Globus pallidus (tissue), 1 donor: ENCODE results near the gene FAM32A.
"Not testable (repeated sequence)": the region's sequence is repeated elsewhere in the genome, so short reads cannot be mapped to it uniquely, and the experiment has no call there.

Experiments used
- DNase-seq: peaks from one replicate; pipeline ENCODE4 v3.0.0-alpha.2; 2015; ENCODE audit warnings: low spot score

Gene FAM32A

DNA sequence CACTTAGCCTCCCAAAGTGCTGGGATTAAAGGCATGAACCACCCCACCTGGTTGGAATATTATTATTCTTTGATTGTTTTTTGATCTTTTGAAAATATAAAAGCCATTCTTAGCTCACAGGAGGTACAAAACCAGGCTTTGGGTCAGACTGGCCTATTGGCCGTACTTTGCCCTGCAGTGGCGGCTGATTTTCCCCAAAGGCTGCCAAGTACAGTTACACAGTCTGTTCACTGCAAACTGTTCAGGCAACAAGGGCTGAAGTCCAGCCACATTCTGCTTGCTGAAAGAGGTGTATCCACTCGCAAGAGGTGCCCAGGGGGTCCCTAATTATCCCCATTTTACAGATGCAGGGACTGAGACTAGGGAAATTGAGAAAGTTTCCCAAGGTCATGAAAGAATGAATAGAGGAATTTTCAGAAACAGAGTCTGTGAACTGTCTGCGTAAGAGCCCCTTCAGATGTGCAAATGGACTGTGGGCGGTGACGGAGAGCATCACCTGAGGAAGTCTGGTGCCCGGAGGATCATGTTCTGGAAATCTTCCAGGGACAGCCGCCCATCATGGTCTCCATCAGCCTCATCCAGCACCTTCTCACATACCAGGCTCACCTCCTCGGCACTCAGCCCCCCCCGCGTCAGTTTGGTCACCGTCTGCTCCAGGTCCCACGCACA is 20.9 kb upstream of the FAM32A start:
- DNase-seq: no peak

DNA sequence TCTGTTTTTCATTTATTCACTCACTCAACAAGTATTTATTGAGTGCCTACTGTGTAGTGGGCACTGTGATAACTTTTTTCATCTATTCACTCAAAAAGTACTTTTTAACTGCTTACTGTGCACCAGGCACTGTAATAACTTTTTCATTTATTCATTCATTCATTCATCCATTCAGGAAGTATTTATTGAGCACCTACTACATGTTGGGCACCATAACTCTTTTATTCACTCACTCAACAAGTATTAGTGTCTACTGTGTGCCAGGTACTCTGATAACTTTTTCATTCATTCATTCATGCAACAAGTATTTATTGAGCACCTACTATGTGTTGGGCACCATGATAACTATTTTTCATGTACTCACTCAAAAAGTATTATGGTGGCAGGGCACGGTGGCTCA is 18.8 kb upstream of the FAM32A start:
- DNase-seq: no peak

DNA sequence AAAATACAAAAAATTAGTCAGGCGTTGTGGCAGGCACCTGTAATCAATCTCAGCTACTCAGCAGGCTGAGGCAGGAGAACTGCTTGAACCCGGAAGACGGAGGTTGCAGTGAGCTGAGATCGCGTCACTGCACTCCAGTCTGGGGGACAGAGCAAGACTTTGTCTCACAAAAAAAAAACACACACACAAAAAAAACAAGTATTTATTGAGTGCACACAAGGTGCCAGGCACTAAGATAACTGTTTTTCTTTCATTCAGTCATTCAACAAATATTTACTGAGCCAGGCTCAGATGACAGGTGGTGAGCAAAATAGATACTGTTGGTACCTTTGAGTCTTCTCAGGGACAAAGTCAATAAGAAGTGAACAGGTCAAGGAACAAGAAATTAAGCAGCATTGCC is 18.2 kb upstream of the FAM32A start:
- DNase-seq: no peak

DNA sequence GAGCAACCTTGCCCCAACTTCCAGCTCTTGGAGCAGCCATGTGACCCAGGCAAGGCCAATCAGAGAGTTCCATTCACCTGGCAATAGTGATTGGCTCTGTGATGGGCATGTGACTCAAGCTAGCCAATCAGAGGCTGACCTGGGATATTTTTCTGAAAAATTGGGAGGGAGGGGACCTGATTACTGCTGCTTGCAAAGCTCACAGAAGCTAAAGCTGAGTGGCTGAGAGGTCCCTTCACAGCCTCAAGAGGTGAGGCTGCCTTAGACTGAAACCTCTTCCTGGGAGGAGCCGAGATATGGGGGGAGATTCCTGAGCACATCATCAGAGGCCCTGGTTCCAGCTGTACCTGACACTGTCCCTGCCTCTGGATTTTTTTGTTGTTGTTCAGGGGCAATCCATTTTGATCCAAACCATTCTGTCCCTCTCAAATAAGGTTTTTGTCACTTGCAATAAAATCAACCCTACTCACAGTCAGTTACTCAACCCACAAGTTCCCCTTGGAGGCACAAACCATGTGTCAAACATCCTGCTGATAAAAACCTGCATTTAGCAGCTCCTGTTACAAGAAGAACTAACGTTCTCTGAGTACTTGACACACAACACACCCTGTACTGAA is 16.6 kb upstream of the FAM32A start:
- no peak for DNase-seq

DNA sequence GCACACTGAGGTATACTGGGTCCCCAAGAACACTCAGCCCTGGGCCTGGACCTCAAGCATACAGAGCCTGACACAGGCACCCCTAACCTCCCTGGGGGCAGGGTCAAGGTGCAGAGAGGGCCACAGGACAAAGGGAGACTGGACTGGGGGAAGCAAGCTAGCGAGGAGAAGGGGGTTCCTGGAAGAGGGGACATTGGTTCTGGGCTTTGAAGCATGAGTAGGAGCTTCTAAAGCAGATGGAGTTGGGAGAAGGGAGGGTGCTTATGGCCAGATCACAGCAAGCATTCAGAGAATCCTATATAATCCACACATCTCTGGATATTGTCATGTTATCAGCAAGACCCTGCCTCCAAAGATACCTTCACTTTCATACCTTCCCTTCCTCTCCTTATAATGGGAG is 15.1 kb upstream of the FAM32A start:
- no peak for DNase-seq

DNA sequence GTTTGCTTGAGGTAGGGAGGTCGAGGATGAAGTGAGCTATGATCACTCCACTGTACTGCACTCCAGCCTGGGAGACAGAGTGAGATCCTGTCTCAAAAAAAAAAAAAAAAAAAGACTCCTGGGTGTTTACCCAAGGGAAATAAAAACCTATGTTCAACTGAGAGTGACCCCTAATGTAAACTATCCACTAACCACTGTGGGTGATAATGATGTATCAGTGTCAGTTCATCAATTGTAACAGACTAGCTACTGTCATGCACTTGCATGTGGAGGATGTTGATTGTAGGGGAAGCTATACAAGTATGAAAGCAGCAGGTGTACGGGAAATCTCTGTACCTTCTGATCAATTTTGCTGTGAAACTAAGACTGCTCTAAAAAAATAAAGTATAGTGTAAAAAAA is 9.3 kb upstream of the FAM32A start:
- no peak for DNase-seq

DNA sequence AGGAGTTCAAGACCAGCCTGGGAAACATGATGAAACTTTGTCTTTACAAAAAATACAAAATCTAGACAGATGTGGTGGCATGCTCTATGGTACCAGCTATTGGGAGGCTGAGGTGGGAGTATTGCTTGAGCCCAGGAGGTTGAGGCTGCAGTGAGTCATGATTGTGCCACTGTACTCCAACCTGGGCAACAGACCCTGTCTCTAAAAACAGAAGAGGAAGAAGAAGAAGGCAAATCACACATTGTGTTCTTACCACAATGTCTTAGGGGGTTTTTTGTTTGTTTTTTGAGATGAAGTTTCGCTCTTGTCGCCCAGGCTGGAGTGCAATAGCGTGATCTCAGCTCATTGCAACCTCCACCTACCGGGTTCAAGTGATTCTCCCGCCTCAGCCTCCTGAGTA is 6.3 kb upstream of the FAM32A start:
- DNase-seq: not testable (repeated sequence)

DNA sequence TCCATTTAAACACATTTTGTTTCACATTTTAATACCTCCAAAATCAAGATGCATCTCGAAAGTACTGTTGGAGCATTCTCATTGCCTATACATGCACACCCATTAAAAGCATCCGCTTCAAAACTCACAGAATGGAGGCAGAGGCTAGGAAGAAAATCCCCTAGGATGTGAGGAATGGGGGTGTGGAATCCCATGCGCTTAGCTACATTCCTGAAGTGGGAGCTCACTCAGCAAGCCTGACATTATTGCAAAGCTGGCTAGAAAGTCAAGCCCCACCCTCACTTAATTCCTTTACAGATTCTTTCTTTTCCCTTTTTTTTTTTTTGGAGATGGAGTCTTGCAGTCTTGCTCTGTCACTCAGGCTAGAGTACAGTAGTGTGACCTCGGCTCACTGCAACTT is 4.6 kb upstream of the FAM32A start:
- no peak for DNase-seq

DNA sequence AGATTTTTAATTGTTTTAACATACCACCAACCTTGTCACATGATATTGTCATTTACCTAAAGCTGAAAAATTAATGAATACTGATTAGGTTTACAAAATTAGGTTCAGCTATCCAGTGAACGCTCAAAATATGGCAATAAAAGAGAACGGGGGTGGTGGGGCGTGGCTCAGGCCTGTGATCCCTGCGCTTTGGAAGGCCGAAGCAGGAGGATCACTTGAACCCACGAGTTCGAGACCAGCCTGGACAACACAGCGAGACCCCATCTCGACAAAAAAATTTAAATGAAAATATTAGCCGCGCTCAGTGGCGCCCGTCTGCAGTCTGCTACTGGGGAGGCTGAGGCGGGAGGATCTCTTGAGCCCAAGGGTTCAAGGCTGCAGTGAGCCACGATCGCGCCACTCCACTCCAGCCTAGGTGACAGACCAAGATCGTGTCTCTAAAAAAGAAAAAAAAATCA is 516 bp upstream of the FAM32A start:
- no peak for DNase-seq

DNA sequence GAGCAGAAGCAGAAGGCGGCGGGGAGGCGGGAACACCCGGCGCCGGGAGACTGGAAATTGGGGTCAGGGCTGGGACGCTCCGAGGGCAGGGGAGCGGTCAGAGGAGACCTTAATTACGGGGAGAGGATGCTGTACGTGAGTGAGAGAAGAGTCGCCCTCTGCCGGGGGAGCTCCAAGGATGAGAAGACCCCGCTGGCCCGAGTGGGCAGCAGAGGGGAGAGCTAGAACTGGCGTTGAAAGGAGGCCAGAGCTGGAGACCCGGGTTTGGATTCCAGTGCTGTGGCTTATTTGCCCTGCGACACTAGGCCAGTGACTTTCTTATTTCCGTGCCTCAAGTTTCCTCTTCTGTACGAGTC is 536 bp downstream of the FAM32A start:
- DNase-seq: peak; percentile 26

DNA sequence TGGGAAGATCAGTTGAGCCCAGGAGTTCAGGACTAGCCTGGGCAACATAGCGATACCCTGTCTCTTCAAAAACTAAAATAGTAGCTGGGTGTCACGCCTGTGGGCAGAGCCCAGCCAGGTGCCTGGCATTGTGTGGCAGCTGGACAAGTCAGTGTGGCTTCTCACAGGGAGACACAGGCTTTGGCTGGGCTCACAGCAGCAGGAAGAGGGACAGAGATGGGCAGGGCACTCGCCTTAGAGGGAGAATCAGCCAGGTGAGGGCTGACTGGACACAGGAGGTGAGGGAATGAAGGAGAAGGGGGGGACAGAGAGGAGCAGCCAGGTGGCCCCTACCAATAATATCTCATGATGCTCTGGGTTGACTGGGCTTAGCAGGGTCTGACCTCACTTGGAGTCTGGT is 3.3 kb downstream of the FAM32A start:
- no peak for DNase-seq

DNA sequence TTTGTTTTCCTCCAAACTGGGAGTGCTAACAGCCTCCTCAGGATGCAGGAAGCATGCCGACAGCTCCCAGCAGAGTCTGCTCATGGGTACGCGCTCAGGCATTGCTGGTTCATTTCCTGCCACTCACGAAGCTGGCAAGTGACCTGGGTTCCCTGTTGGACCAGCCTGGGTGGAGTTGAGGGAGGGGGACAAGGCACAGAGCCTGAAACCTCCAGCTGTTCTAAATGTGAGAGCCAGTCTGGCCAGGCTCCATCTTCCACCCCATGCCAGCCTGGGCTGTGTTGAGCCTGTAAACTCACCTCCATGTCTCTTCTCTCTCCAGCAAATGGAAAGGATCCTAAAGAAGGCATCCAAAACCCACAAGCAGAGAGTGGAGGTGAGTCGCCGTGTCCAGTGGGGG is 5.0 kb downstream of the FAM32A start:
- DNase-seq: no peak

DNA sequence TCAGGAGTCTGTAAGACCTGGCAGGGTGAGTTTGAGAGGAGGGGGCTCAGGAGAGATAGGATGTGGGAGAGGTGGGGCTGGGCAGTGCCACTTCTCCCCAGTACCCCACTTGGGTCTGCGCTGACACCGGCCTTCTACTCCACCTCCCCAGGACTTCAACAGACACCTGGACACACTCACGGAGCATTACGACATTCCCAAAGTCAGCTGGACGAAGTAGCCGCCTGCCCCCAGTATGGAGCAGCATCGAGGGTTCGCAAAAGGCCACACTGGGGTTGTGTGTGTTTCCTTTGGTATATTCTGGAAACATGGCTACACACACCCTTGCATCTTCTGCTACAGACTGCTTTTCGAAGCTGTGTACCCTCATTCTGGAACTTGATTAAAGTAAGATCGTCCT is 5.5 kb downstream of the FAM32A start:
- DNase-seq: no peak

DNA sequence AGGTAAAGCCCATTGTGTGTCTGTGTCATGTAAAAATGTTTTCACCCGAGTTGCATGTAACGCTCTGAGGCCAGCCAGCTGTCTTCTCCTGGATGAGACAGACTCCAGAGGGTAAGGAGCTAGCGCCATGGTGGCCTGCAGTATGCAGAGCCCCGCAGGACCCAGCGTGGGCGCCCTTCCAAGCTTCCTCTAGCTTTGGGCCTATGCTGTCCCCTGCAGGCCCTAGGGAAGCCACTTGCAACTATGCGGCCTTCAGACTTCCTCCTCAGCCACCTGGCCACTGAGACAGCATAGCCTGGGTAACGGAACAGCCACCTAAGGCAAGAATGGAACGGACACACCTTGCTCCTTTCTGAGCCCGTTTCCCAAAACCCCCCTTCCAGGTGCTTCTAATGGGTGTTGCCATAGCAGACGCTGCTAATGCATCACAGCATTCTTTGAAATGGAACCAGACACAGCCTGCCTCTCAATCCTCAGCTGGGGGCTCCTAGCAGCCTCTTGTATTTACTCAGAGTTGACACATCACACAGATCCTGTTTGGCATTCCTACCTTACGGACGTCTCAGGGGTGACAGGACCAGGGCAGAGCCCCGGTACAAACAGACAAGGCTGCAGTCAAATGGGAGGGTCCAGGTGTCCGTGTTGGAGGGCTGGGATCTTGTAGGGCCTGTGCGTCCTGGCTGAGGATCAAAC is 6.2 kb downstream of the FAM32A start:
- no peak for DNase-seq

DNA sequence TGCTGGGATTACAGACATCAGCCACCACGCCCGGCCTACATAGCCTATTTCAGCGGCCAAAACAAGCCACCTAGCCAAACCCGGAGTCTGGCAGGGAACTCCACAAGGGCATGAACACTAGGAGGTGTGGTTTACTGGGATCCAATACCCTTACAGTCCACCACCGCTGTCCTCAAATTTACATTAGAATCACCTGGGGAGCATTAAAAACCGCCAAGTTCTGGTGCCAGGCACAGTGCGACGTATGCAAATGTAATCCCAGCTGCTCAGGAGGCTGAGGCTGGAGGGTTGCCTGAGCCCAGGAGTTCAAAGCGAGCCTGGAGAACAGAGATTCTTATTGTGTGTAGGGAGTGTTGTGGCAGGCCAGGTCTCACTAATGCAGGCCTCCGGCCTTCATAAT is 8.3 kb downstream of the FAM32A start:
- DNase-seq: no peak

DNA sequence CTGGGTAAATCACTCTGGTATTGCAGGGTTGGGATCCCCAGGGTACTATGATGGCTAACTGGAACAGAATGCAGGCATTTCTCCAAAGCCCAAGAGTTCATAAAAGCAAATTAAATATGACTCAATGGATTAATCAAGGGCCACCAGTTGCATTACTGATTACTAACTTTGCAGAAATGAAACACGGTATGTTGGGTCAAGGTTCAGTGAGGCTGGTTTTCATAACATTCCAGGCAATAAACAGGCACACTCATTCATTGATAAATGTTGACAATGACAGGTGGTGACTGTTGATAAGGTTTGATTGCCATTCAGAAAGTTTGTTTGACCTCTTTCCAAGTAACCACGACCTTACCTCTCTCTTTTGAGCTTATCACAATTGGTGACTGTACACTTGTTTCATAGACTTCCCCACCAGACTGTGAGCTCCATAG is 12.0 kb downstream of the FAM32A start:
- DNase-seq: no peak

DNA sequence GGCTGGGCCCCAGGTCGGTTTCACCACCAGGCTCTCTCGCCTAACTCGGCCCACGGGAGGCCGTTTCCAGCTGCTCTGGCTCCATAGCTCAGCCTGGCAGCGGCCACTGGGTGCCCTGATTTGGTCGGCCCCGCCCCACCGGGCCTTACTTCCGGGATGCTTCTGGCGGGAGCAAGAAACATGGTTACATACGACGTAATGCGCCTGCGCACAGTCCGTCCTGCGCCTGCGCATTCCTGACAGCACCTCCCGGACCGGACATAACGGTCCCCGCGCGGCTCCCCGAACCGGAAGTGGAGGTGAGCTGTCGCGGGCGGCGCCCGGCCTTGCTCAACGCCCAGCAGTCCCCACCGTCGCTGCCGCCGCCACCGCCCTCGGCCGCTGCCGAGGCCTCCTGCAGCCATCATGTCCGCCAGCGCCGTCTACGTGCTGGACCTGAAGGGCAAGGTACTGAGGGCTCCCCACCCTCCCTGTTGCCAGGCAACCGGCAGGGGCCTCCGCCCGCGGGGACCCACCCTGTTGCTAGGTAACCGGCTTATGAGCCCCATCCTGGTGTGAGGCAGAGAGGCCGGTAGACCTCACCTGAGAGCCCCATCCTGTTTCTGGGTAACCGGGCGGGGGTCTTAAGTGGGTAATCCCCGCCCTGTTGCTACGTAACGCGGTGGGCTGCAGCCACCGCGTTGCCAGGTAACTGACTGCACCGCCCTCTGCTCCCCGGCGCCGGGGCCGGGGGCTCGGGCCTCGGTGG is 12.6 kb downstream of the FAM32A start, which contains the start of gene AP1M1:
AP1M1 (plus strand) TSS at position 290 of the 748 bp plus-strand sequence; CDS start at position 406, 116 bp downstream.
- peak; percentile 97 for DNase-seq

DNA sequence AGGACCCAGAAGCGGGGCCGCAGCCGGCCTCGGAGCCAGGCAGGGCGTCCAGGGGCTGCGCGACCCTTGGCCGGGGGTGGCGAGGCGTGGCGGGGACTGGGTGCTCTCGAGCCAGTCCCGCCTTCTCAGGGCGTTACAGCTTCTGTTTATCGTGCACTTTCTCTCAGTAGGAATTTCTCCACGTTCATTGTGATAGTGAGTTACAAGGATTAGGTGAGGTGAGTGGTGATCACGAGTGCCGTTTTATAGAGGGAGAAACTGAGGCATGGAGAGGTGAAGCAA is 13.1 kb downstream of the FAM32A start:
- no peak for DNase-seq

DNA sequence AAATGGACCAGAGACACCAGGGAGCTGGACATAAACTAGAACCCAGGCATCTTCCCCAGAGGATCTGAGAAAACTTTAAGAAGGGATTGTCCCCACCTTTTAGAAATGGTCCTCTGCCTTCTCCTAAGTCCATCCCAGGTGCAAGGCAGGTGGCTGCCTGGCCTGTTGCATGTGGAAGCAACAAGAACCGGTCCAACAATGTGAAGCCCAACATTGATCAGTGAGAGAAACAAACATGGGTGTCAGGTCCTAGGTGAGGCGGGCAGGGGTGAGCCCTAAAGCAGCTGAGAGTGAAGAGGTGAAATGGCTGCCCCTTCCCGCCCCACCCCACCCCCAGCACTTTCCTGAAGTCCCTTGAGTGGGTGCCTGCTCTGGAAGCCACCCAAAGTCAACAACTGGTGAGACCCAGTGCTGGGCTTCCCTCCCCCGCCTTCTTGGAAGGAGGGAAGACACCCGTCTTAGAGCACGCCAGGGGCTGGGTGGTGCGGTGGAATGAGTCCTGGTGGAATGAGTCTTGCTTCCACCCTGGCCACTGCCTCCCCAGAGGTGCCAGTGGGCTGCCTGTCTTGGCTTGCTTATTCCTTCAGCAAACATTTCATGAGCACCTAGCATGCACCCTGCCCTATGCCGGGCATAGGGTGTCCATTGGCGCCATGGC is 14.2 kb downstream of the FAM32A start:
- no peak for DNase-seq

DNA sequence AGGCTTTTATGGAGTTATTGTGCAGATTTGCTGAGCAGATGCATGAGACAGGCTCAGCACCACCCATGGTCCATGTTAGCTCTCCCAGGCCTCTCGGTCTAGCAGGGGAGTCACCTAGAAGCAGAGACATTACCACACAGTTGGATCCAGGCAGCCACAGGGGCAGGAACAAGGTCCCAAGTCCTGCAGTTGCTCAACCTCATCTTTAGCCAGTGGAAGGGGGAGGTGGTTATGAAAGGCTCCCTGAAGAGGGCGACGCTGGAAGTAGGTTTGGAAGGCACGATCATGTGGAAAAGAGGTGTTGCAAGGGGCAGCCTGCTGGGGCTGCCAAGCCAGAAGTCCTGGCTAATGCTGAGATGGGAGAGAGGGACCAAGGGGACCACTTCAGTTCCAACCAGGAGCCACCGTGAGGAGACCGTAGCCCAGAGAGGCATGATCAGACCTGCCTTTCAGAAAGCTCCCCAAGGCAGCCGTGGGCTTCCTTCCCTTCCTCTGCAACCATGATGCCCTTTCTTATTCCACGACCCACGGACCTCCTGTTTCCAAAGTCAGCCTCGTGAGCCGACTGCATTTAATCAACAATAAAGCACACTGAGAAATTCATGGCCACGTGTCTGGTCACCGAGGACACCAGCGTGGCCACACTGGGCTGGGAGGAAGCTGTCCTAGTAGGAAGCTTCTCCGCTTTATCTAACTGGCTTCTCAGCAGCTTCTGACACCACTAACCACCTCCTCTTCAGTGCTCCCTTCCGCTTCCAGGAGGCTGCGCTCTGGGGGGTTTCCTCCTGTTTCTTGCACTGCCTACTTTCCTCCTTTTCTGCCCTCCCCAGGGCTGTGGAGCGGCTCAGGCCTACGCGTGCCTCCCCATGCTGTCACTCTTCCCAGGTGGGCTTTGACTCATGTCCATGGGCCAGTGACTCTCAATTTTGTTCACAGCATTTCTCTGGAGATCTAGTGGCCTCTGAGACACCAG is 15.1 kb downstream of the FAM32A start:
- no peak for DNase-seq

DNA sequence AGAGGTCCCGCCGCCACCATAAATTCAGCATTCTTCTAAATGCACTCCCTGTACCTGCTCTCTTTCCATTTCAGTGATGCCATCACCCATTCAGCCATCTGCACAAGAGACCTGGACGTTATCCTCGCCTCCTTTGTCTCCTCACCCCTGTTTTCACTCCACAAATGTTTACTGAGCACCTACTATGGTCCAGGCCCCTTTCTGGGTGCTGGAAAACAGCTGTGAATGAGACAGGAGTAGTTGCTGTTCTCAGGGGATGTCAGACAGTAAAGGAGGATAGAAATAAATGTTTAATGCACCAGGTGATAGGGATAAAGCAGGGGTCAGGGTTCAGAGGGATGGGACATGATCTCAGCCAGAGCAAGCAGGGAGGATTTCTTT is 15.8 kb downstream of the FAM32A start:
- DNase-seq: no peak
